CD14-positive monocyte (primary cell): ENCODE data around the gene PTPRD. TPM values are rescaled to one million over a fixed set of nuclear protein-coding genes. Genes with fewer than 3 reads are reported as not detected.

Experiments
- DNase-seq, 3 donors: peaks; one replicate each; pipeline ENCODE4 v3.0.0-alpha.2; 2011 to 2022
- H2AFZ ChIP-seq: 2 replicates; pipeline ENCODE4 v1.6.0; 2012; ENCODE audit warnings: mild to moderate bottlenecking, low read depth, low read length, inconsistent platforms; ENCODE audit not compliant: insufficient read depth, poor library complexity, severe bottlenecking
- H3K27ac ChIP-seq, 2 donors: 1 replicate in 1 of 2; 2 replicates in 1 of 2; pipeline ENCODE4 v1.5.1; 2012 to 2013; ENCODE audit warnings: low read length in 2 of 2, control low read depth in 1 of 2, inconsistent platforms in 1 of 2, low read depth in 1 of 2, mild to moderate bottlenecking in 1 of 2
- H3K27me3 ChIP-seq, 2 donors: one replicate each; pipeline versions ENCODE4 v1.6.0 to v1.6.1; 2011 to 2013; ENCODE audit warnings: low read length in 2 of 2; ENCODE audit not compliant: control insufficient read depth in 2 of 2, insufficient read depth in 2 of 2
- H3K36me3 ChIP-seq, 2 donors: replicated peaks in 1 of 2; 1 replicate in 1 of 2; 2 replicates in 1 of 2; pipeline versions ENCODE4 v1.5.1 to v1.6.1; 2012 to 2013; ENCODE audit warnings: low read length in 2 of 2, control low read depth in 1 of 2, inconsistent platforms in 1 of 2, mild to moderate bottlenecking in 1 of 2; ENCODE audit not compliant: insufficient read depth in 2 of 2, control insufficient read depth in 1 of 2
- H3K4me1 ChIP-seq, 2 donors: 1 replicate in 1 of 2; 2 replicates in 1 of 2; pipeline versions ENCODE4 v1.5.1 to v1.6.1; 2012 to 2013; ENCODE audit warnings: low read length in 2 of 2, control low read depth in 1 of 2, inconsistent platforms in 1 of 2, mild to moderate bottlenecking in 1 of 2, moderate library complexity in 1 of 2; ENCODE audit not compliant: insufficient read depth in 2 of 2, control insufficient read depth in 1 of 2
- H3K4me2 ChIP-seq: replicated peaks from 2 replicates; pipeline ENCODE3; 2012; ENCODE audit warnings: low read length, moderate library complexity, mild to moderate bottlenecking; ENCODE audit not compliant: poor library complexity, severe bottlenecking; ENCODE audit errors: extremely low read depth
- H3K4me3 ChIP-seq, 3 experiments: fragments of 200-600 bp in 1 of 3; sonication (generic) in 1 of 3; replicated peaks in 1 of 3; 1 replicate in 2 of 3; 2 replicates in 1 of 3; pipeline ENCODE4 v1.5.1; 2011 to 2013; ENCODE audit warnings: low read length in 3 of 3, mild to moderate bottlenecking in 3 of 3, control low read depth in 2 of 3, low read depth in 2 of 3, inconsistent platforms in 1 of 3, moderate library complexity in 1 of 3
- H3K79me2 ChIP-seq: 2 replicates; pipeline ENCODE4 v1.6.0; 2012; ENCODE audit warnings: mild to moderate bottlenecking, control low read depth, inconsistent platforms, low read length, moderate library complexity; ENCODE audit not compliant: insufficient read depth
- H3K9ac ChIP-seq: 2 replicates; pipeline ENCODE4 v1.6.0; 2017; ENCODE audit warnings: low read length, mild to moderate bottlenecking; ENCODE audit not compliant: insufficient read depth, poor library complexity, severe bottlenecking
- H3K9me3 ChIP-seq, 2 donors: replicated peaks in 1 of 2; 1 replicate in 1 of 2; 2 replicates in 1 of 2; pipeline versions ENCODE4 v1.5.1 to v1.6.1; 2012 to 2013; ENCODE audit warnings: low read length in 2 of 2, control low read depth in 1 of 2; ENCODE audit not compliant: control insufficient read depth in 1 of 2, insufficient read depth in 1 of 2
- H4K20me1 ChIP-seq: 2 replicates; pipeline ENCODE4 v1.6.0; 2012; ENCODE audit warnings: mild to moderate bottlenecking, low read length, control low read depth, moderate library complexity; ENCODE audit not compliant: insufficient read depth
- H3K27ac Mint-ChIP-seq, 7 donors: one replicate each; pipeline ENCODE4 v1.8.0; 2020; ENCODE audit warnings: mild to moderate bottlenecking in 7 of 7, mixed read lengths in 7 of 7, moderate library complexity in 6 of 7, inconsistent platforms in 2 of 7
- H3K27me3 Mint-ChIP-seq, 3 donors: one replicate each; pipeline ENCODE4 v1.8.0; 2021 to 2022; ENCODE audit warnings: low read depth in 3 of 3, mild to moderate bottlenecking in 3 of 3, mixed read lengths in 3 of 3, moderate library complexity in 3 of 3, inconsistent platforms in 1 of 3
- H3K36me3 Mint-ChIP-seq, 2 donors: one replicate each; pipeline ENCODE4 v1.8.0; 2020; ENCODE audit warnings: mixed read lengths in 2 of 2, inconsistent platforms in 1 of 2, mild to moderate bottlenecking in 1 of 2
- H3K4me1 Mint-ChIP-seq: one replicate; pipeline ENCODE4 v1.8.0; 2020; ENCODE audit warnings: mild to moderate bottlenecking, mixed read lengths
- H3K4me3 Mint-ChIP-seq, 2 donors: one replicate each; pipeline ENCODE4 v1.8.0; 2020; ENCODE audit warnings: mild to moderate bottlenecking in 2 of 2, mixed read lengths in 2 of 2, moderate library complexity in 1 of 2
- H3K9me3 Mint-ChIP-seq, 7 donors: one replicate each; pipeline ENCODE4 v1.8.0; 2020 to 2022; ENCODE audit warnings: mixed read lengths in 7 of 7, mild to moderate bottlenecking in 6 of 7, moderate library complexity in 6 of 7, inconsistent platforms in 2 of 7
- CTCF ChIP-seq: fragments of 200-600 bp; IDR thresholded peaks from one replicate; pipeline ENCODE4 v1.8.0; 2022; ENCODE audit warnings: antibody characterized with exemption, mild to moderate bottlenecking
- WGBS: methylation state at CpG from one replicate; pipeline ENCODE4 v1.1.5; 2013; ENCODE audit warnings: missing lambda C conversion rate; ENCODE audit not compliant: insufficient coverage; 5-methylcytosine and 5-hydroxymethylcytosine counted together
- intact Hi-C, 2 donors: fragments of 100-400 bp; cut with micrococcal nuclease; formaldehyde crosslinking; loops; one replicate each; pipeline versions ENCODE4 v1.15.0 to v1.15.1; 2023
- polyA plus RNA-seq, 3 donors: library from polyadenylated mRNA; depleted of rRNA in 1 of 3; unstranded in 2 of 3; stranded (reverse) in 1 of 3; fragments of 300-500 nt in 2 of 3; fragments of >200 nt in 1 of 3; fragmentation: Illumina TruSeq in 2 of 3; gene quantifications; 1 replicate in 2 of 3; 2 replicates in 1 of 3; pipeline ENCODE4 v1.2.3, GENCODE V29; 2012 to 2021

Gene PTPRD
- polyA plus RNA-seq, 3 donors = not detected

- no peak overlapping the region for H3K4me2 ChIP-seq
- intact Hi-C loops = no loop called here
- no peaks in the 10 kb centered on the region for H3K4me1 Mint-ChIP-seq
- no peaks in the 10 kb centered on the region for H3K79me2 ChIP-seq
- no peak overlapping the region for H3K27ac ChIP-seq
- no peaks in the 10 kb centered on the region for H3K4me1 ChIP-seq
- H3K9ac ChIP-seq = no peak overlapping the region
- no peaks in the 10 kb centered on the region for H3K36me3 ChIP-seq
- no peak for DNase-seq
- no peak overlapping the region for H3K27ac Mint-ChIP-seq
- H3K36me3 Mint-ChIP-seq = no peaks in the 10 kb centered on the region
- H3K4me3 Mint-ChIP-seq = no peak overlapping the region
- H4K20me1 ChIP-seq = no peaks in the 10 kb centered on the region
- H3K9me3 ChIP-seq = no peaks in the 10 kb centered on the region
- no peak overlapping the region for H3K4me3 ChIP-seq
- no peak for TF ChIP-seq CTCF
- WGBS = 94% methylated on average over 3 of the region's 4 CpGs
- peaks cover 0 to 3% (median 2%) of the 10 kb centered on the region in 3 donors for H3K27me3 Mint-ChIP-seq
- no peak overlapping the region for H2AFZ ChIP-seq
- no peaks in the 10 kb centered on the region for H3K27me3 ChIP-seq
- peaks cover 0 to 7% (median 2%) of the 10 kb centered on the region in 7 donors for H3K9me3 Mint-ChIP-seq
Observed at GRCh38 chr9:8961186-8961851, 1651.5 kb downstream of the PTPRD start.

GRCh38 chr9:8960254-8960653, 1652.5 kb downstream of the PTPRD start:
- H3K27me3 Mint-ChIP-seq = peaks cover 0 to 1% (median 1%) of the 10 kb centered on the region in 3 donors
- Histone ChIP-seq H3K9me3 (no peaks in the 10 kb centered on the region), H3K4me2 (no peak overlapping the region), H3K9ac (no peak overlapping the region), H3K27me3 (no peaks in the 10 kb centered on the region), H3K4me1 (no peaks in the 10 kb centered on the region), H4K20me1 (no peaks in the 10 kb centered on the region), H3K36me3 (no peaks in the 10 kb centered on the region), H3K79me2 (no peaks in the 10 kb centered on the region), H3K4me3 (no peak overlapping the region), H2AFZ (no peak overlapping the region), H3K27ac (no peak overlapping the region)
- intact Hi-C loops = no loop called here
- no peak for DNase-seq
- no peaks in the 10 kb centered on the region for H3K36me3 Mint-ChIP-seq
- H3K4me3 Mint-ChIP-seq = no peak overlapping the region
- no peak for TF ChIP-seq CTCF
- H3K27ac Mint-ChIP-seq = no peak overlapping the region
- no peaks in the 10 kb centered on the region for H3K4me1 Mint-ChIP-seq
- peaks cover 0 to 7% (median 2%) of the 10 kb centered on the region in 7 donors for H3K9me3 Mint-ChIP-seq
- 100% methylated on average over 2 of the region's 3 CpGs for WGBS
